ENCODE data around the gene NGF. TPM values are rescaled to one million over a fixed set of nuclear protein-coding genes. Genes with fewer than 3 reads are reported as not detected.

Gene NGF
- total and polyA plus RNA-seq, 2 donors (not counting 1 experiment from before 2014, with no cell fraction given), result not detected

GRCh38 chr1:115242543-115242942, 95.5 kb downstream of the NGF start:
- H3K27ac Mint-ChIP-seq, result no peak overlapping the region
- DNase-seq, result no peak
- Histone ChIP-seq H3K9ac (ENCODE audit: low read length) (no peak overlapping the region), H3K9me3 (ENCODE audit: control extremely low read depth in 1 of 3, control insufficient read depth in 2 of 3, insufficient read depth in 1 of 3, low read length in 2 of 3) (peaks cover 0 to 2% (median 0%) of the 10 kb centered on the region in 3 donors), H3K36me3 (replicated peaks in 1 of 2; ENCODE audit: control extremely low read depth in 1 of 2, control insufficient read depth in 1 of 2, extremely low read depth in 1 of 2, insufficient read depth in 2 of 2, low read length in 1 of 2) (no peaks in the 10 kb centered on the region), H4K20me1 (ENCODE audit: control insufficient read depth, insufficient read depth, low read length, poor library complexity, severe bottlenecking) (no peaks in the 10 kb centered on the region), H2AFZ (ENCODE audit: insufficient read depth, low read depth, low read length, poor library complexity, severe bottlenecking) (no peak overlapping the region), H3K79me2 (ENCODE audit: control insufficient read depth, insufficient read depth, low read length) (no peaks in the 10 kb centered on the region), H3K27ac (ENCODE audit: low read length in 2 of 2) (no peak overlapping the region), H3K27me3 (replicated peaks in 1 of 4; ENCODE audit: control extremely low read depth in 1 of 4, control insufficient read depth in 3 of 4, insufficient read depth in 4 of 4, low read length in 3 of 4) (no peaks in the 10 kb centered on the region), H3K4me2 (replicated peaks; ENCODE audit: low read depth, low read length, poor library complexity, severe bottlenecking) (no peak overlapping the region), H3K4me1 (ENCODE audit: control insufficient read depth in 2 of 2, insufficient read depth in 2 of 2, low read length in 2 of 2) (no peaks in the 10 kb centered on the region), H3K4me3 (ENCODE audit: control extremely low read depth in 1 of 5, extremely low read depth in 1 of 5, insufficient read depth in 1 of 5, low read depth in 2 of 5, low read length in 4 of 5) (no peak overlapping the region)
- no peaks in the 10 kb centered on the region for H3K4me1 Mint-ChIP-seq
- peaks cover 8% of the 10 kb centered on the region for H3K27me3 Mint-ChIP-seq
- no peaks in the 10 kb centered on the region for H3K9me3 Mint-ChIP-seq (ENCODE audit: insufficient read depth)
- POLR2A ChIA-PET, result no interaction called here
- WGBS (ENCODE audit: insufficient coverage), result no CpG with 5 or more reads among the region's 1 CpG
- ATAC-seq (ENCODE audit: low read depth), result no peak
- no peak overlapping the region for H3K4me3 Mint-ChIP-seq
- intact Hi-C loops (cut with micrococcal nuclease), result no loop called here
- TF ChIP-seq, protein P1, sequence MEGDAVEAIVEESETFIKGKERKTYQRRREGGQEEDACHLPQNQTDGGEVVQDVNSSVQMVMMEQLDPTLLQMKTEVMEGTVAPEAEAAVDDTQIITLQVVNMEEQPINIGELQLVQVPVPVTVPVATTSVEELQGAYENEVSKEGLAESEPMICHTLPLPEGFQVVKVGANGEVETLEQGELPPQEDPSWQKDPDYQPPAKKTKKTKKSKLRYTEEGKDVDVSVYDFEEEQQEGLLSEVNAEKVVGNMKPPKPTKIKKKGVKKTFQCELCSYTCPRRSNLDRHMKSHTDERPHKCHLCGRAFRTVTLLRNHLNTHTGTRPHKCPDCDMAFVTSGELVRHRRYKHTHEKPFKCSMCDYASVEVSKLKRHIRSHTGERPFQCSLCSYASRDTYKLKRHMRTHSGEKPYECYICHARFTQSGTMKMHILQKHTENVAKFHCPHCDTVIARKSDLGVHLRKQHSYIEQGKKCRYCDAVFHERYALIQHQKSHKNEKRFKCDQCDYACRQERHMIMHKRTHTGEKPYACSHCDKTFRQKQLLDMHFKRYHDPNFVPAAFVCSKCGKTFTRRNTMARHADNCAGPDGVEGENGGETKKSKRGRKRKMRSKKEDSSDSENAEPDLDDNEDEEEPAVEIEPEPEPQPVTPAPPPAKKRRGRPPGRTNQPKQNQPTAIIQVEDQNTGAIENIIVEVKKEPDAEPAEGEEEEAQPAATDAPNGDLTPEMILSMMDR (IDR thresholded peaks at IDR 0.05), result no peak
- TF ChIP-seq EZH2 (IDR thresholded peaks at IDR 0.05; ENCODE audit: borderline replicate concordance, insufficient read depth, low read depth, low read length, poor library complexity, severe bottlenecking), result no peak
- CTCF ChIA-PET, result no interaction called here

DNA sequence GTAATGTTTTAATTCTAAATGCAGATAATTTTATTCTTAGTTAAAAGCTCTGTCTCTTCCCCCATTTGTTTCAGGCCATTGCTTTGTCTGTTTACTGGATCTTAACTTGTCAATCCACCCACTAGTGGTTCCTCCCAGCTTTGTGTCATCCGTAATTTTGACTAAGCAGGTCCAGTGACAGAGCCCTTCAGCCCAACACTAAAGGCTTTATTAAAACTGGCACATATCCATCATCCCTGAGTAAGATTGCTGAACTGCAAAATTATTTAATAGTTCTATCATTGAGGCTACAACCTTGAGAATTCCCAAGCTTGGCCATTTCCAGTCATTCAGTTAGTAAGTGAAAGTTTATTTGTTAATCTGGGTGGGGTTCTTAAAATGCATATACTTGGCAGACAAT, 96.7 kb downstream of the NGF start:
- intact Hi-C loops (cut with micrococcal nuclease), result no loop called here
- Mint-ChIP-seq H3K27me3 (peaks cover 7% of the 10 kb centered on the region), H3K4me1 (no peaks in the 10 kb centered on the region), H3K4me3 (no peak overlapping the region), H3K27ac (no peak overlapping the region), H3K9me3 (ENCODE audit: insufficient read depth) (no peaks in the 10 kb centered on the region)
- POLR2A ChIA-PET, result no interaction called here
- H3K9ac ChIP-seq (ENCODE audit: low read length), result no peak overlapping the region
- H3K79me2 ChIP-seq (ENCODE audit: control insufficient read depth, insufficient read depth, low read length), result no peaks in the 10 kb centered on the region
- WGBS (ENCODE audit: insufficient coverage), result 80% methylated on average over 1 of the region's 1 CpG
- no peak overlapping the region for H3K27ac ChIP-seq (ENCODE audit: low read length in 2 of 2)
- no peaks in the 10 kb centered on the region for H3K36me3 ChIP-seq (replicated peaks in 1 of 2; ENCODE audit: control extremely low read depth in 1 of 2, control insufficient read depth in 1 of 2, extremely low read depth in 1 of 2, insufficient read depth in 2 of 2, low read length in 1 of 2)
- no peak overlapping the region for H3K4me3 ChIP-seq (ENCODE audit: control extremely low read depth in 1 of 5, extremely low read depth in 1 of 5, insufficient read depth in 1 of 5, low read depth in 2 of 5, low read length in 4 of 5)
- no peaks in the 10 kb centered on the region for H3K27me3 ChIP-seq (replicated peaks in 1 of 4; ENCODE audit: control extremely low read depth in 1 of 4, control insufficient read depth in 3 of 4, insufficient read depth in 4 of 4, low read length in 3 of 4)
- CTCF ChIA-PET, result no interaction called here
- no peaks in the 10 kb centered on the region for H3K4me1 ChIP-seq (ENCODE audit: control insufficient read depth in 2 of 2, insufficient read depth in 2 of 2, low read length in 2 of 2)
- ATAC-seq (ENCODE audit: low read depth) (no peak), DNase-seq (no peak)
- TF ChIP-seq EZH2 (IDR thresholded peaks at IDR 0.05; ENCODE audit: borderline replicate concordance, insufficient read depth, low read depth, low read length, poor library complexity, severe bottlenecking), result no peak
- TF ChIP-seq, protein P1 (IDR thresholded peaks at IDR 0.05), result no peak
- H3K9me3 ChIP-seq (ENCODE audit: control extremely low read depth in 1 of 3, control insufficient read depth in 2 of 3, insufficient read depth in 1 of 3, low read length in 2 of 3), result peaks cover 0 to 2% (median 0%) of the 10 kb centered on the region in 3 donors
- H4K20me1 ChIP-seq (ENCODE audit: control insufficient read depth, insufficient read depth, low read length, poor library complexity, severe bottlenecking), result no peaks in the 10 kb centered on the region
- no peak overlapping the region for H3K4me2 ChIP-seq (replicated peaks; ENCODE audit: low read depth, low read length, poor library complexity, severe bottlenecking)
- no peak overlapping the region for H2AFZ ChIP-seq (ENCODE audit: insufficient read depth, low read depth, low read length, poor library complexity, severe bottlenecking)
